HepG2 (cell line): ENCODE data around the gene LUC7L. TPM values are rescaled to one million over a fixed set of nuclear protein-coding genes. Genes with fewer than 3 reads are reported as not detected.

Experiments
- ATAC-seq: fragments of 200-7000 bp; cut with Tn5 transposase; 3 replicates; pipeline ENCODE4 v1.9.1; 2020; ENCODE audit warnings: mild to moderate bottlenecking, moderate library complexity
- Bru-seq: library from RNA; stranded (reverse); fragments of 400-500 nt; gene quantifications from one replicate; lab custom pipeline; 2021; lab: Mats Ljungman, UMichigan
- BruChase-seq, 2 experiments: library from RNA; stranded (reverse); fragments of 400-500 nt; gene quantifications; one replicate each; lab custom pipeline; 2021; lab: Mats Ljungman, UMichigan
- BruUV-seq: library from RNA; stranded (reverse); fragments of 400-500 nt; replicated peaks from 2 replicates; lab custom pipeline; 2021; lab: Mats Ljungman, UMichigan
- CTCF ChIA-PET: fragments of 300-600 bp; formaldehyde crosslinking; extraction: SDS; loops from one replicate; lab custom pipeline; 2021; ENCODE audit warnings: low total read pairs, inconsistent platforms, low intra/inter-chr PET ratio; lab: Yijun Ruan, JAX
- POLR2A ChIA-PET: fragments of 350-600 bp; sonication (Branson Sonifier 250); formaldehyde crosslinking; loops from one replicate; lab custom pipeline; 2020; ENCODE audit warnings: antibody characterized with exemption, inconsistent platforms; lab: Yijun Ruan, JAX
- DNase-seq: peaks from one replicate; pipeline ENCODE4 v3.0.0-alpha.2; 2015; ENCODE audit warnings: low spot score
- FAIRE-seq: peaks from 3 replicates; lab custom pipeline; 2011; peaks lifted over from hg19 to GRCh38; lab: Jason Lieb, UNC
- H2AFZ ChIP-seq: one replicate; pipeline ENCODE4 v1.6.1; 2011; ENCODE audit warnings: low read length, inconsistent platforms
- H3K27ac ChIP-seq: fragments of 300-600 bp; 3 replicates; pipeline ENCODE4 v1.8.0; 2011; ENCODE audit warnings: mixed run types, mild to moderate bottlenecking, mixed read lengths, low read length, inconsistent platforms; ENCODE audit not compliant: insufficient read depth; ENCODE audit errors: extremely low read length
- H3K27me3 ChIP-seq, 2 experiments: fragments of 200-600 bp in 1 of 2; 2 replicates in 1 of 2; 3 replicates in 1 of 2; pipeline versions ENCODE4 v1.6.0 to v1.8.0; 2011; ENCODE audit warnings: low read length in 2 of 2, mild to moderate bottlenecking in 2 of 2, moderate library complexity in 2 of 2, inconsistent platforms in 1 of 2; ENCODE audit not compliant: insufficient read depth in 2 of 2, control insufficient read depth in 1 of 2
- H3K36me3 ChIP-seq, 2 experiments: fragments of 200-600 bp in 1 of 2; replicated peaks in 1 of 2; 2 replicates in 1 of 2; 3 replicates in 1 of 2; pipeline versions ENCODE4 v1.5.1 to v1.8.0; 2011; ENCODE audit warnings: low read length in 2 of 2, inconsistent platforms in 1 of 2; ENCODE audit not compliant: insufficient read depth in 2 of 2, control insufficient read depth in 1 of 2
- H3K4me1 ChIP-seq: 2 replicates; pipeline ENCODE4 v1.5.1; 2012; ENCODE audit warnings: low read length, inconsistent platforms; ENCODE audit not compliant: insufficient read depth
- H3K4me2 ChIP-seq: 2 replicates; pipeline ENCODE4 v1.6.0; 2011; ENCODE audit warnings: low read depth, low read length, inconsistent platforms
- H3K4me3 ChIP-seq, 3 experiments: fragments of 200-600 bp in 1 of 3; sonication (generic), shearing (Covaris generic) in 1 of 3; replicated peaks in 1 of 3; 2 replicates each; pipeline ENCODE4 v1.5.1; 2011 to 2016; ENCODE audit warnings: low read length in 3 of 3, inconsistent platforms in 2 of 3, low read depth in 2 of 3, mild to moderate bottlenecking in 2 of 3, control low read depth in 1 of 3, mixed read lengths in 1 of 3; ENCODE audit not compliant: insufficient read depth in 1 of 3
- H3K79me2 ChIP-seq: one replicate; pipeline ENCODE4 v1.6.1; 2011; ENCODE audit warnings: low read length, inconsistent platforms; ENCODE audit not compliant: insufficient read depth
- H3K9ac ChIP-seq: 2 replicates; pipeline ENCODE4 v1.6.0; 2011; ENCODE audit warnings: mild to moderate bottlenecking, low read depth, low read length, inconsistent platforms; ENCODE audit not compliant: insufficient read depth
- H3K9me3 ChIP-seq: 2 replicates; pipeline ENCODE4 v1.5.1; 2012; ENCODE audit warnings: mild to moderate bottlenecking, low read length
- H4K20me1 ChIP-seq: 2 replicates; pipeline ENCODE4 v1.6.0; 2011; ENCODE audit warnings: inconsistent platforms, mild to moderate bottlenecking, low read length, moderate library complexity; ENCODE audit not compliant: insufficient read depth
- GLI4 ChIP-seq: sonication (generic); formaldehyde crosslinking; IDR thresholded peaks from 2 replicates; pipeline ENCODE4 v1.5.1; 2020; ENCODE audit warnings: missing genetic modification reagents, mild to moderate bottlenecking, moderate library complexity, borderline replicate concordance
- LBX2 ChIP-seq: sonication (generic); formaldehyde crosslinking; IDR thresholded peaks from 2 replicates; pipeline ENCODE4 v1.5.0; 2020; ENCODE audit warnings: missing genetic modification reagents, mild to moderate bottlenecking, borderline replicate concordance
- MAFK ChIP-seq, 2 experiments: IDR thresholded peaks in 1 of 2; conservative IDR thresholded peaks in 1 of 2; 2 replicates each; pipeline ENCODE4 v1.6.1; 2011; ENCODE audit warnings: improper control_type of control experiment in 2 of 2, low read length in 2 of 2
- MTERF4 ChIP-seq: sonication (generic); formaldehyde crosslinking; IDR thresholded peaks from 2 replicates; pipeline ENCODE4 v1.8.0; 2023; ENCODE audit warnings: mild to moderate bottlenecking, missing genetic modification reagents
- NFYC ChIP-seq: IDR thresholded peaks from 2 replicates; pipeline ENCODE4 v1.6.1; 2016; ENCODE audit warnings: missing genetic modification reagents, missing compliant biosample characterization
- PCBP1 ChIP-seq: fragments of 200-400 bp; formaldehyde crosslinking; IDR thresholded peaks from 2 replicates; pipeline ENCODE4 v1.6.1; 2017; ENCODE audit warnings: mild to moderate bottlenecking, low read depth, low read length, borderline replicate concordance
- SMAD9 ChIP-seq: sonication (generic); formaldehyde crosslinking; IDR thresholded peaks from 2 replicates; pipeline ENCODE4 v1.5.1; 2020; ENCODE audit warnings: mild to moderate bottlenecking, missing genetic modification reagents
- SNAPC5 ChIP-seq: sonication (generic); formaldehyde crosslinking; IDR thresholded peaks from 2 replicates; pipeline ENCODE4 v1.8.1; 2023; ENCODE audit warnings: mild to moderate bottlenecking, missing genetic modification reagents, borderline replicate concordance
- SUZ12 ChIP-seq: fragments of 150-350 bp; IDR thresholded peaks from 2 replicates; pipeline ENCODE4 v1.6.1; 2014; ENCODE audit warnings: low read depth, low read length
- TMF1 ChIP-seq: sonication (generic); formaldehyde crosslinking; IDR thresholded peaks from 2 replicates; pipeline ENCODE4 v1.8.1; 2022; ENCODE audit warnings: low read depth, missing genetic modification reagents
- ZFP37 ChIP-seq: sonication (generic); formaldehyde crosslinking; IDR thresholded peaks from 2 replicates; pipeline ENCODE4 v1.4.0; 2020; ENCODE audit warnings: missing genetic modification reagents, borderline replicate concordance
- ZNF3 ChIP-seq: IDR thresholded peaks from 2 replicates; pipeline ENCODE4 v1.7.0; 2017; ENCODE audit warnings: inconsistent platforms
- ZNF501 ChIP-seq: sonication (generic); formaldehyde crosslinking; IDR thresholded peaks from 2 replicates; pipeline ENCODE4 v1.5.1; 2020; ENCODE audit warnings: mild to moderate bottlenecking, moderate library complexity, missing genetic modification reagents
- ZNF510 ChIP-seq: sonication (generic); formaldehyde crosslinking; IDR thresholded peaks from 2 replicates; pipeline ENCODE4 v1.4.0; 2020; ENCODE audit warnings: low read depth, mild to moderate bottlenecking, missing genetic modification reagents
- WGBS: methylation state at CpG from one replicate; pipeline ENCODE4 v1.1.6; 2017; ENCODE audit warnings: low lambda C conversion rate; 5-methylcytosine and 5-hydroxymethylcytosine counted together
- in situ Hi-C: cut with HindIII; loops from 2 replicates; pipeline ENCODE4 v1.10.0; 2017; ENCODE audit warnings: low pct_unique_long_range_greater_than_20kb; ENCODE audit not compliant: extremely low pct_ligation_motif_present
- intact Hi-C: fragments of 100-400 bp; cut with micrococcal nuclease; formaldehyde crosslinking; loops from one replicate; pipeline ENCODE4 v1.10.0; 2022; ENCODE audit not compliant: unreplicated experiment
- long read RNA-seq, 2 experiments: library from RNA in 1 of 2; library from polyadenylated mRNA in 1 of 2; stranded (forward) in 1 of 2; unstranded in 1 of 2; transcript quantifications; one replicate each; pipeline ENCODE4 v2.0.0, GENCODE V29; 2019 to 2022
- polyA minus RNA-seq, 3 experiments: library from RNA; depleted of rRNA, polyadenylated mRNA; stranded (reverse); fragments of >200 nt; gene quantifications; 2 replicates each; pipeline ENCODE4 v1.2.3, GENCODE V29; 2011; ENCODE audit warnings: low replicate concordance in 1 of 3
- polyA plus RNA-seq, 8 experiments: library from polyadenylated mRNA; depleted of rRNA in 3 of 8; stranded (reverse) in 7 of 8; unstranded in 1 of 8; fragments of >200 nt; fragmentation: Illumina TruSeq in 4 of 8; extraction: Trizol in 4 of 8; gene quantifications; 2 replicates each; pipeline versions ENCODE4 v1.2.1 to v1.2.3, GENCODE V29; 2011 to 2016; ENCODE audit warnings: low read depth in 4 of 8, missing spikeins in 1 of 8, mixed read lengths in 1 of 8; ENCODE audit not compliant: insufficient read depth in 1 of 8
- total RNA-seq, 5 experiments: library from RNA; depleted of rRNA; stranded (reverse); fragments of >200 nt; fragmentation: Illumina TruSeq; extraction: Trizol; gene quantifications; 2 replicates each; pipeline ENCODE4 v1.2.3, GENCODE V29; 2016; ENCODE audit warnings: low read depth in 1 of 5

Gene LUC7L
- 37.3 and 56.9 TPM in 2 replicates for total RNA-seq (2016; rRNA removed; fragmentation: Illumina TruSeq; extraction: Trizol)
- 25.5 and 29.1 TPM in 2 replicates for total RNA-seq (2016; cell fraction: cytosol; rRNA removed; fragmentation: Illumina TruSeq; extraction: Trizol; ENCODE audit: low read depth)
- 43.9 and 57.2 TPM in 2 replicates for total RNA-seq (2016; cell fraction: insoluble cytoplasmic fraction; rRNA removed; fragmentation: Illumina TruSeq; extraction: Trizol)
- total RNA-seq (2016; cell fraction: membrane; rRNA removed; fragmentation: Illumina TruSeq; extraction: Trizol) = 16.2 and 21.8 TPM in 2 replicates
- total RNA-seq (2016; cell fraction: nucleus; rRNA removed; fragmentation: Illumina TruSeq; extraction: Trizol) = 54.3 and 62.8 TPM in 2 replicates
- polyA plus RNA-seq (2011; rRNA removed) = 48.7 and 49.0 TPM in 2 replicates
- 15.2 and 20.9 TPM in 2 replicates for polyA plus RNA-seq (2011; cell fraction: cytosol; rRNA removed)
- 310 and 328 TPM in 2 replicates for polyA plus RNA-seq (2011; cell fraction: nucleus; rRNA removed)
- polyA plus RNA-seq (2012) = 47.0 and 48.8 TPM in 2 replicates
- polyA plus RNA-seq (2016; cell fraction: cytosol; fragmentation: Illumina TruSeq; extraction: Trizol; ENCODE audit: low read depth) = 11.6 and 12.4 TPM in 2 replicates
- 45.6 and 50.0 TPM in 2 replicates for polyA plus RNA-seq (2016; cell fraction: insoluble cytoplasmic fraction; fragmentation: Illumina TruSeq; extraction: Trizol; ENCODE audit: low read depth)
- polyA plus RNA-seq (2016; cell fraction: membrane; fragmentation: Illumina TruSeq; extraction: Trizol; ENCODE audit: low read depth) = 10.2 and 11.6 TPM in 2 replicates
- polyA plus RNA-seq (2016; cell fraction: nucleus; fragmentation: Illumina TruSeq; extraction: Trizol; ENCODE audit: insufficient read depth, low read depth) = 113 and 119 TPM in 2 replicates
- polyA minus RNA-seq (2011; rRNA and poly(A)+ RNA removed; ENCODE audit: low replicate concordance) = 17.1 and 19.6 TPM in 2 replicates
- polyA minus RNA-seq (2011; cell fraction: cytosol; rRNA and poly(A)+ RNA removed) = 6.7 and 10.6 TPM in 2 replicates
- polyA minus RNA-seq (2011; cell fraction: nucleus; rRNA and poly(A)+ RNA removed) = 142 and 151 TPM in 2 replicates
- Bru-seq, nascent RNA = percentile 82 among the genes with signal in this experiment
- BruChase-seq, experiment 1, labeled RNA remaining after a 6-hour chase = percentile 88 among the genes with signal in this experiment
- BruChase-seq, experiment 2, labeled RNA remaining after a 2-hour chase = percentile 88 among the genes with signal in this experiment
- long read RNA-seq, experiment 1, transcript LUC7L-201 (10 exons, 1,456 nt) = major isoform, 9 of 30 reads
- long read RNA-seq, experiment 1, partial matches to known transcripts = 4 of 30 reads
- long read RNA-seq, experiment 1, other reads (novel, unspliced or antisense) = 8 of 30 reads
- long read RNA-seq, experiment 2, transcript LUC7L-201 (10 exons, 1,456 nt) = major isoform, 17 of 47 reads
- long read RNA-seq, experiment 2, partial matches to known transcripts = 18 of 47 reads
- long read RNA-seq, experiment 2, other reads (novel, unspliced or antisense) = 8 of 47 reads

GRCh38 chr16:228852-229730 lies at the start of gene LUC7L:
Gene LUC7L (minus strand): TSS chr16:229449. CDS start chr16:229339, 110 bp downstream.
- Histone ChIP-seq H2AFZ (peak within 1 kb of the TSS; percentile 95), H3K4me2 (peak within 1 kb of the TSS; percentile 97), H3K27ac (peak within 1 kb of the TSS; percentile 94), H3K9ac (peak within 1 kb of the TSS; percentile 97), H3K79me2 (peaks cover 36% of the 10 kb centered on the region), H3K4me3 (peak within 1 kb of the TSS; percentile 91 to 99 (median 96)), H3K9me3 (no peaks in the 10 kb centered on the region), H3K36me3 (peaks cover 15 to 28% of the 10 kb centered on the region in 2 experiments), H4K20me1 (peaks cover 27% of the 10 kb centered on the region), H3K4me1 (peaks cover 32% of the 10 kb centered on the region), H3K27me3 (no peaks in the 10 kb centered on the region; a peak in 1 of 5 replicates)
- WGBS = 1% methylated on average over 59 of the region's 88 CpGs
- ChIA-PET CTCF (no interaction called here), POLR2A (interaction anchor here (0.7 to 1.7 kb wide), 4 partner anchors 10 to 124 kb away, joined by 4 to 11 read pairs (median 8); partner anchors contain the start of gene AXIN1)
- in situ Hi-C loops = no loop called here
- intact Hi-C loops = loop anchor here (5.0 kb wide), 1 partner anchor 133 kb away; no protein-coding TSS in a partner anchor
- peak; percentile 96 for ATAC-seq
- FAIRE-seq = peak; percentile 56
- TSS peak; percentile 99 for BruUV-seq
- peak; percentile 79 for DNase-seq
- TF ChIP-seq SNAPC5 = peak; percentile 94
- TF ChIP-seq MTERF4 (CRISPR knock-in tag) = peak; percentile 83
- TF ChIP-seq GLI4 (CRISPR knock-in tag) = peak; percentile 95
- peak; percentile 92 for TF ChIP-seq ZFP37 (CRISPR knock-in tag)
- TF ChIP-seq ZNF3 = peak; percentile 48; the same call in 1 of the 2 replicates
- 0 out of 2 replicates have a peak, but pooled peaks have one; percentile 38 for TF ChIP-seq PCBP1
- no peak for TF ChIP-seq MAFK (conservative IDR thresholded peaks at IDR 0.05 in 1 of 2, IDR thresholded peaks at IDR 0.05 in 1 of 2; ENCODE audit: low read length in 2 of 2)
- peak; percentile 99 for TF ChIP-seq ZNF501 (CRISPR knock-in tag)
- peak; percentile 93 for TF ChIP-seq SUZ12
- peak; percentile 93 for TF ChIP-seq LBX2 (CRISPR knock-in tag)
- TF ChIP-seq SMAD9 (CRISPR knock-in tag) = peak; percentile 94; the same call in 1 of the 2 replicates
- TF ChIP-seq ZNF510 = peak; percentile 69; the same call in 1 of the 2 replicates
- TF ChIP-seq TMF1 = peak; percentile 99
- peak; percentile 57; the same call in 1 of the 2 replicates for TF ChIP-seq NFYC (CRISPR knock-in tag)
